Erythroblast (primary cell): Measurements from ENCODE around the gene MACROH2A2.
A peak's percentile ranks its signal among the peaks of the same experiment; 100 is the strongest.
"Not testable (repeated sequence)": the region's sequence is repeated elsewhere in the genome, so short reads cannot be mapped to it uniquely, and the experiment has no call there.

Experiments
- DNase-seq, 2 experiments: peaks; one replicate each; lab custom pipeline; 2025; lab: John Stamatoyannopoulos, UW
- GATA1 ChIP-seq: IDR thresholded peaks from 2 replicates; pipeline ENCODE4 v1.6.1; 2011; ENCODE audit warnings: low read depth, mild to moderate bottlenecking, control low read depth, low read length, moderate library complexity
- POLR2A ChIP-seq: IDR thresholded peaks from 2 replicates; pipeline ENCODE4 v1.6.1; 2011; ENCODE audit warnings: mild to moderate bottlenecking, low read length

MACROH2A2 gene

GRCh38 chr10:70097459-70097858 lies 44.8 kb downstream of the MACROH2A2 start:
- TF ChIP-seq POLR2A (no peak), GATA1 (no peak)
- no peak for DNase-seq

GRCh38 chr10:70098271-70098670 lies 45.6 kb downstream of the MACROH2A2 start:
- no peak for DNase-seq
- no peak for TF ChIP-seq GATA1
- TF ChIP-seq POLR2A, result no peak

GRCh38 chr10:70101068-70101562 lies 48.5 kb downstream of the MACROH2A2 start:
- DNase-seq, result not testable (repeated sequence)

- TF ChIP-seq GATA1 (no peak), POLR2A (no peak)
- DNase-seq, result no peak
Observed at GRCh38 chr10:70101668-70102067, 49.0 kb downstream of the MACROH2A2 start.

GRCh38 chr10:70106958-70107791 lies 54.5 kb downstream of the MACROH2A2 start:
- TF ChIP-seq POLR2A (no peak), GATA1 (no peak)
- DNase-seq, result peak; percentile 28 to 42

GRCh38 chr10:70109064-70109729 lies 56.6 kb downstream of the MACROH2A2 start:
- no peak for DNase-seq
- TF ChIP-seq POLR2A (no peak), GATA1 (no peak)

GRCh38 chr10:70111496-70111895 lies 58.9 kb downstream of the MACROH2A2 start:
- no peak for DNase-seq
- TF ChIP-seq GATA1 (no peak), POLR2A (no peak)

- DNase-seq, result no peak
- TF ChIP-seq GATA1 (no peak), POLR2A (no peak)
Observed at GRCh38 chr10:70112071-70112470, 59.4 kb downstream of the MACROH2A2 start.

GRCh38 chr10:70114902-70115301 lies 62.3 kb downstream of the MACROH2A2 start:
- no peak for DNase-seq
- TF ChIP-seq POLR2A, result no peak
- no peak for TF ChIP-seq GATA1

GRCh38 chr10:70115948-70116682 lies 63.5 kb downstream of the MACROH2A2 start:
- TF ChIP-seq GATA1 (no peak), POLR2A (no peak)
- peak; percentile 44 to 73 for DNase-seq

GRCh38 chr10:70117646-70118045 lies 65.0 kb downstream of the MACROH2A2 start:
- DNase-seq, result no peak

GRCh38 chr10:70118196-70118595 lies 65.5 kb downstream of the MACROH2A2 start:
- no peak for DNase-seq
- TF ChIP-seq GATA1, result no peak
- no peak for TF ChIP-seq POLR2A

More at GRCh38 chr10:70117646-70118045, 65.0 kb downstream of the MACROH2A2 start:
- TF ChIP-seq GATA1 (no peak), POLR2A (no peak)

GRCh38 chr10:70119197-70119596 lies 66.6 kb downstream of the MACROH2A2 start:
- TF ChIP-seq POLR2A (no peak), GATA1 (no peak)
- DNase-seq, result no peak
